ENCODE measurements around the gene PTGER3.

DNA sequence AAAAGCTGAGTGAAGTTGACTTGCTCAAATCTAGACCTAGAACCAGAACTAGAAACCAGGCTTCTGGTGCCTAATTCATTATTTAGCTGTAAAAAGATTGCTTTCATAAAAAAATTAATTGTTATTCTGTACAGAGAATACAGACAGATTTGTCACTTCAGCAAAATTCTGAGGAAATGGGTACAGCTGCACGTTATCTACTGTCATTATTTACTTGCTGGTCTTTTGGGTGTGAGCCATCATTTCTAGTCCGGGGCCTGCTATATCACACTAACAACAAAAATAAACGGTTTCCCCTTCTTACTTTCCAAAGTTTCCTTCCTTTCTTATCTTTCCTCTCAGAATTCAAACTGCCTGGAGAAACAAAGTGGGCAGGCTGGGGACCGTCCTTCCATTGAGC lies 68.3 kb downstream of the PTGER3 start:
- TF ChIP-seq, protein P1, sequence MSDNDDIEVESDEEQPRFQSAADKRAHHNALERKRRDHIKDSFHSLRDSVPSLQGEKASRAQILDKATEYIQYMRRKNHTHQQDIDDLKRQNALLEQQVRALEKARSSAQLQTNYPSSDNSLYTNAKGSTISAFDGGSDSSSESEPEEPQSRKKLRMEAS (IDR thresholded peaks at IDR 0.05) = no peak
- TF ChIP-seq, protein P2, sequence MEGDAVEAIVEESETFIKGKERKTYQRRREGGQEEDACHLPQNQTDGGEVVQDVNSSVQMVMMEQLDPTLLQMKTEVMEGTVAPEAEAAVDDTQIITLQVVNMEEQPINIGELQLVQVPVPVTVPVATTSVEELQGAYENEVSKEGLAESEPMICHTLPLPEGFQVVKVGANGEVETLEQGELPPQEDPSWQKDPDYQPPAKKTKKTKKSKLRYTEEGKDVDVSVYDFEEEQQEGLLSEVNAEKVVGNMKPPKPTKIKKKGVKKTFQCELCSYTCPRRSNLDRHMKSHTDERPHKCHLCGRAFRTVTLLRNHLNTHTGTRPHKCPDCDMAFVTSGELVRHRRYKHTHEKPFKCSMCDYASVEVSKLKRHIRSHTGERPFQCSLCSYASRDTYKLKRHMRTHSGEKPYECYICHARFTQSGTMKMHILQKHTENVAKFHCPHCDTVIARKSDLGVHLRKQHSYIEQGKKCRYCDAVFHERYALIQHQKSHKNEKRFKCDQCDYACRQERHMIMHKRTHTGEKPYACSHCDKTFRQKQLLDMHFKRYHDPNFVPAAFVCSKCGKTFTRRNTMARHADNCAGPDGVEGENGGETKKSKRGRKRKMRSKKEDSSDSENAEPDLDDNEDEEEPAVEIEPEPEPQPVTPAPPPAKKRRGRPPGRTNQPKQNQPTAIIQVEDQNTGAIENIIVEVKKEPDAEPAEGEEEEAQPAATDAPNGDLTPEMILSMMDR (IDR thresholded peaks at IDR 0.05; ENCODE audit: low read depth, low read length, missing input control) = no peak
- TF ChIP-seq, protein P3, sequence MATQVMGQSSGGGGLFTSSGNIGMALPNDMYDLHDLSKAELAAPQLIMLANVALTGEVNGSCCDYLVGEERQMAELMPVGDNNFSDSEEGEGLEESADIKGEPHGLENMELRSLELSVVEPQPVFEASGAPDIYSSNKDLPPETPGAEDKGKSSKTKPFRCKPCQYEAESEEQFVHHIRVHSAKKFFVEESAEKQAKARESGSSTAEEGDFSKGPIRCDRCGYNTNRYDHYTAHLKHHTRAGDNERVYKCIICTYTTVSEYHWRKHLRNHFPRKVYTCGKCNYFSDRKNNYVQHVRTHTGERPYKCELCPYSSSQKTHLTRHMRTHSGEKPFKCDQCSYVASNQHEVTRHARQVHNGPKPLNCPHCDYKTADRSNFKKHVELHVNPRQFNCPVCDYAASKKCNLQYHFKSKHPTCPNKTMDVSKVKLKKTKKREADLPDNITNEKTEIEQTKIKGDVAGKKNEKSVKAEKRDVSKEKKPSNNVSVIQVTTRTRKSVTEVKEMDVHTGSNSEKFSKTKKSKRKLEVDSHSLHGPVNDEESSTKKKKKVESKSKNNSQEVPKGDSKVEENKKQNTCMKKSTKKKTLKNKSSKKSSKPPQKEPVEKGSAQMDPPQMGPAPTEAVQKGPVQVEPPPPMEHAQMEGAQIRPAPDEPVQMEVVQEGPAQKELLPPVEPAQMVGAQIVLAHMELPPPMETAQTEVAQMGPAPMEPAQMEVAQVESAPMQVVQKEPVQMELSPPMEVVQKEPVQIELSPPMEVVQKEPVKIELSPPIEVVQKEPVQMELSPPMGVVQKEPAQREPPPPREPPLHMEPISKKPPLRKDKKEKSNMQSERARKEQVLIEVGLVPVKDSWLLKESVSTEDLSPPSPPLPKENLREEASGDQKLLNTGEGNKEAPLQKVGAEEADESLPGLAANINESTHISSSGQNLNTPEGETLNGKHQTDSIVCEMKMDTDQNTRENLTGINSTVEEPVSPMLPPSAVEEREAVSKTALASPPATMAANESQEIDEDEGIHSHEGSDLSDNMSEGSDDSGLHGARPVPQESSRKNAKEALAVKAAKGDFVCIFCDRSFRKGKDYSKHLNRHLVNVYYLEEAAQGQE (IDR thresholded peaks at IDR 0.05) = no peak
- TF ChIP-seq GABPA (IDR thresholded peaks at IDR 0.05 in 1 of 2, conservative IDR thresholded peaks at IDR 0.05 in 1 of 2) = no peak

All from liver (tissue), 3 donors.